Breast epithelium (tissue), 4 donors: ENCODE measurements around the gene SPTBN1. TPM values are rescaled to one million over a fixed set of nuclear protein-coding genes. Genes with fewer than 3 reads are reported as not detected.

ENCODE experiments used
- DNase-seq, 2 donors: peaks; one replicate each; pipeline ENCODE4 v3.0.0-alpha.2; 2019; ENCODE audit warnings: low spot score in 2 of 2
- H3K27ac ChIP-seq, 2 donors: fragments of 200-600 bp; sonication (generic) in 1 of 2; one replicate each; pipeline ENCODE4 v1.5.1; 2016 to 2019; ENCODE audit warnings: mild to moderate bottlenecking in 1 of 2
- H3K27me3 ChIP-seq, 2 donors: fragments of 200-600 bp; sonication (generic) in 1 of 2; one replicate each; pipeline versions ENCODE4 v1.5.1 to v1.6.0; 2017 to 2019; ENCODE audit warnings: control low read depth in 1 of 2, mild to moderate bottlenecking in 1 of 2
- H3K36me3 ChIP-seq: fragments of 200-600 bp; one replicate; pipeline ENCODE4 v1.5.1; 2019
- H3K4me1 ChIP-seq, 2 donors: fragments of 200-600 bp; sonication (generic); one replicate each; pipeline ENCODE4 v1.5.1; 2016 to 2019; ENCODE audit warnings: control low read depth in 1 of 2
- H3K4me3 ChIP-seq, 3 donors: fragments of 200-600 bp; sonication (generic); 1 replicate in 2 of 3; 2 replicates in 1 of 3; pipeline ENCODE4 v1.5.1; 2016 to 2019; ENCODE audit warnings: mild to moderate bottlenecking in 3 of 3, moderate library complexity in 2 of 3
- H3K9me3 ChIP-seq, 2 donors: fragments of 200-600 bp; sonication (generic) in 1 of 2; one replicate each; pipeline ENCODE4 v1.5.1; 2016 to 2019; ENCODE audit warnings: control low read depth in 1 of 2
- CTCF ChIP-seq, 3 donors: fragments of 450-650 bp; IDR thresholded peaks; one replicate each; pipeline ENCODE4 v1.5.1; 2016 to 2017; ENCODE audit warnings: antibody characterized with exemption in 3 of 3, mild to moderate bottlenecking in 3 of 3, moderate library complexity in 3 of 3
- POLR2A ChIP-seq: fragments of 450-650 bp; IDR thresholded peaks from one replicate; pipeline ENCODE4 v1.6.1; 2016; ENCODE audit warnings: antibody characterized with exemption, mild to moderate bottlenecking, moderate library complexity
- POLR2AphosphoS5 ChIP-seq, 3 donors: sonication (generic); formaldehyde crosslinking; IDR thresholded peaks; one replicate each; pipeline ENCODE4 v1.6.1; 2017; ENCODE audit warnings: antibody characterized with exemption in 3 of 3
- intact Hi-C: fragments of 100-400 bp; cut with DNase I; formaldehyde crosslinking; loops from one replicate; pipeline ENCODE4 v1.15.1; 2023; ENCODE audit warnings: low total_unique reads
- total RNA-seq, 3 donors: library from RNA; depleted of rRNA; stranded (reverse); fragments of >200 nt; gene quantifications; one replicate each; pipeline ENCODE4 v1.1.0, GENCODE V29; 2016

The SPTBN1 gene
- total RNA-seq, 3 donors from 2014 or later = 223 to 1,216 (median 273) TPM

DNA sequence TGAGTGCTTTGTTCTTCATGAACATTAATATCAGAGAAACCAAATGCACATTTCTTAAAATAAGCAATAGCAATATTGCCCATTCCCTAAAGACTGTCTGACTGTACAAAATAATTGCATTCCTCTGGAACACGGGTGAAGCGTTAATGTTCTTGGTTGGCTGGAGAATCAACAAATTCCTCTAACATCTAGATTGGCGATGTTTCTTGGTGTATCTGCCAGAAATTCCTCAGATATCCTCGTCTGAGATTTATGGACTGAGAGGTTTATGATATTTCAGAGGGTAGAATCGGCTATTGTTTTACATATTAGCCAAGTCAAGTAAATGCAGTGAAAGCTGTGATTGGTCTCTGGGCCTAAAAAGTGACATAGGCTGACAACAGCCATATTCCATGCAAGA lies 27.1 kb upstream of the SPTBN1 start:
- Histone ChIP-seq H3K36me3 (no peaks in the 10 kb centered on the region), H3K27me3 (no peaks in the 10 kb centered on the region), H3K4me1 (no peaks in the 10 kb centered on the region), H3K27ac (peak overlapping the region in 1 of 2 donors; percentile 72), H3K9me3 (no peaks in the 10 kb centered on the region), H3K4me3 (no peak overlapping the region)
- TF ChIP-seq CTCF (IDR thresholded peaks at IDR 0.05) = no peak
- TF ChIP-seq POLR2A = no peak
- no peak for TF ChIP-seq POLR2AphosphoS5 (IDR thresholded peaks at IDR 0.05)
- intact Hi-C loops = no loop called here
- DNase-seq = no peak

- peak overlapping the region; percentile 43 to 72 for H3K27ac ChIP-seq
- H3K27me3 ChIP-seq = no peaks in the 10 kb centered on the region
- intact Hi-C loops = no loop called here
- TF ChIP-seq CTCF (IDR thresholded peaks at IDR 0.05) (no peak), POLR2A (no peak), POLR2AphosphoS5 (IDR thresholded peaks at IDR 0.05) (no peak)
- no peak for DNase-seq
- no peaks in the 10 kb centered on the region for H3K9me3 ChIP-seq
- H3K4me1 ChIP-seq = no peaks in the 10 kb centered on the region
- no peaks in the 10 kb centered on the region for H3K36me3 ChIP-seq
- H3K4me3 ChIP-seq = no peak overlapping the region
Observed at GRCh38 chr2:54429811-54430551, 26.1 kb upstream of the SPTBN1 start.

GRCh38 chr2:54430649-54431048 lies 25.5 kb upstream of the SPTBN1 start:
- Histone ChIP-seq H3K36me3 (no peaks in the 10 kb centered on the region), H3K4me1 (no peaks in the 10 kb centered on the region), H3K4me3 (no peak overlapping the region), H3K27ac (peak overlapping the region; percentile 43 to 72), H3K27me3 (no peaks in the 10 kb centered on the region), H3K9me3 (no peaks in the 10 kb centered on the region)
- intact Hi-C loops = no loop called here
- no peak for DNase-seq
- no peak for TF ChIP-seq POLR2A
- TF ChIP-seq POLR2AphosphoS5 (IDR thresholded peaks at IDR 0.05) = no peak
- no peak for TF ChIP-seq CTCF (IDR thresholded peaks at IDR 0.05)

GRCh38 chr2:54432251-54433015 lies 23.7 kb upstream of the SPTBN1 start:
- no peaks in the 10 kb centered on the region for H3K4me1 ChIP-seq
- no peak for TF ChIP-seq CTCF (IDR thresholded peaks at IDR 0.05)
- no peak for TF ChIP-seq POLR2A
- no peak for TF ChIP-seq POLR2AphosphoS5 (IDR thresholded peaks at IDR 0.05)
- no peak for DNase-seq
- H3K27ac ChIP-seq = peak overlapping the region in 1 of 2 donors; percentile 72
- no peaks in the 10 kb centered on the region for H3K9me3 ChIP-seq
- no peaks in the 10 kb centered on the region for H3K36me3 ChIP-seq
- intact Hi-C loops = no loop called here
- H3K4me3 ChIP-seq = no peak overlapping the region
- H3K27me3 ChIP-seq = no peaks in the 10 kb centered on the region

- no peak for DNase-seq
- TF ChIP-seq CTCF (IDR thresholded peaks at IDR 0.05) (no peak), POLR2A (no peak), POLR2AphosphoS5 (IDR thresholded peaks at IDR 0.05) (no peak)
- Histone ChIP-seq H3K9me3 (no peaks in the 10 kb centered on the region), H3K4me3 (no peak overlapping the region), H3K4me1 (no peaks in the 10 kb centered on the region), H3K36me3 (no peaks in the 10 kb centered on the region), H3K27ac (no peak overlapping the region), H3K27me3 (no peaks in the 10 kb centered on the region)
- intact Hi-C loops = no loop called here
Observed at GRCh38 chr2:54434229-54434628, 21.9 kb upstream of the SPTBN1 start.
